SK-N-SH (cell line): ENCODE measurements around the gene DEPDC5. TPM values are rescaled to one million over a fixed set of nuclear protein-coding genes. Genes with fewer than 3 reads are reported as not detected.

Experiments
- CTCF ChIA-PET: fragments of 300-600, 350-600 bp; formaldehyde crosslinking; extraction: SDS; loops from one replicate; lab custom pipeline; 2021; lab: Yijun Ruan, JAX
- POLR2A ChIA-PET: fragments of 350-600 bp; sonication (Branson Sonifier 250); formaldehyde crosslinking; extraction: SDS; loops from one replicate; lab custom pipeline; 2020; ENCODE audit warnings: antibody characterized with exemption, inconsistent platforms; lab: Yijun Ruan, JAX
- DNase-seq: peaks from one replicate; pipeline ENCODE4 v3.0.0; 2012
- H2AFZ ChIP-seq: fragments of 200-600 bp; sonication (generic); 2 replicates; pipeline ENCODE4 v1.8.1; 2016; ENCODE audit warnings: antibody characterized with exemption, mild to moderate bottlenecking, low read depth
- H3F3A ChIP-seq: fragments of 200-600 bp; sonication (generic); replicated peaks from 2 replicates; pipeline ENCODE3; 2016; ENCODE audit warnings: antibody characterized with exemption, mild to moderate bottlenecking; ENCODE audit not compliant: insufficient read depth
- H3K27ac ChIP-seq, 2 experiments: fragments of 200-500 bp in 1 of 2; fragments of 200-600 bp in 1 of 2; sonication (Bioruptor generic) in 1 of 2; sonication (generic), shearing (Covaris generic) in 1 of 2; 2 replicates each; pipeline versions ENCODE4 v1.5.1 to v1.6.1; 2014 to 2016; ENCODE audit warnings: low read depth in 2 of 2, inconsistent platforms in 1 of 2, low read length in 1 of 2, mild to moderate bottlenecking in 1 of 2, mixed read lengths in 1 of 2
- H3K27me3 ChIP-seq: fragments of 200-600 bp; sonication (generic), shearing (Covaris generic); 2 replicates; pipeline ENCODE4 v1.6.1; 2016; ENCODE audit warnings: mixed run types; ENCODE audit not compliant: insufficient read depth
- H3K36me3 ChIP-seq, 2 experiments: fragments of 200-500 bp in 1 of 2; fragments of 200-600 bp in 1 of 2; sonication (Bioruptor generic) in 1 of 2; sonication (generic) in 1 of 2; replicated peaks in 1 of 2; 2 replicates each; pipeline versions ENCODE3 to v1.5.1; 2014 to 2016; ENCODE audit warnings: low read length in 1 of 2, mild to moderate bottlenecking in 1 of 2; ENCODE audit not compliant: insufficient read depth in 2 of 2, control insufficient read depth in 1 of 2
- H3K4me1 ChIP-seq, 2 experiments: fragments of 200-500 bp in 1 of 2; fragments of 200-600 bp in 1 of 2; sonication (Bioruptor generic) in 1 of 2; sonication (generic), shearing (Covaris generic) in 1 of 2; 2 replicates each; pipeline versions ENCODE4 v1.5.1 to v1.6.1; 2014 to 2016; ENCODE audit warnings: low read depth in 1 of 2, low read length in 1 of 2, mixed run types in 1 of 2; ENCODE audit not compliant: insufficient read depth in 2 of 2, control insufficient read depth in 1 of 2
- H3K4me2 ChIP-seq: fragments of 200-600 bp; sonication (generic), shearing (Covaris generic); 2 replicates; pipeline ENCODE4 v1.6.1; 2017; ENCODE audit warnings: mixed run types
- H3K4me3 ChIP-seq, 2 experiments: fragments of 200-500 bp in 1 of 2; fragments of 200-600 bp in 1 of 2; sonication (Bioruptor generic) in 1 of 2; sonication (generic), shearing (Covaris generic) in 1 of 2; 2 replicates each; pipeline versions ENCODE4 v1.5.1 to v1.8.1; 2014 to 2016; ENCODE audit warnings: low read depth in 2 of 2, inconsistent platforms in 1 of 2, low read length in 1 of 2, mild to moderate bottlenecking in 1 of 2, mixed read lengths in 1 of 2, moderate library complexity in 1 of 2
- H3K79me2 ChIP-seq: fragments of 200-600 bp; sonication (generic); 2 replicates; pipeline ENCODE4 v1.8.1; 2017; ENCODE audit warnings: mild to moderate bottlenecking; ENCODE audit not compliant: insufficient read depth
- H3K9ac ChIP-seq: fragments of 200-600 bp; sonication (generic); 2 replicates; pipeline ENCODE4 v1.6.1; 2017; ENCODE audit warnings: mixed run types
- H3K9me2 ChIP-seq: fragments of 200-600 bp; sonication (generic); 2 replicates; pipeline ENCODE4 v1.6.1; 2017; ENCODE audit warnings: mixed run types
- H3K9me3 ChIP-seq: fragments of 200-600 bp; sonication (generic); 2 replicates; pipeline ENCODE4 v1.6.1; 2017; ENCODE audit warnings: mixed run types, mild to moderate bottlenecking, moderate library complexity
- H4K20me1 ChIP-seq: fragments of 200-600 bp; sonication (generic); 2 replicates; pipeline ENCODE4 v1.6.1; 2017; ENCODE audit warnings: mild to moderate bottlenecking, mixed run types; ENCODE audit not compliant: insufficient read depth
- CTCF ChIP-seq: fragments of 200-600 bp; sonication (generic); IDR thresholded peaks from 2 replicates; pipeline ENCODE4 v1.6.1; 2017; ENCODE audit warnings: antibody characterized with exemption, mild to moderate bottlenecking, moderate library complexity
- ELF1 ChIP-seq: IDR thresholded peaks from 2 replicates; pipeline ENCODE4 v1.4.0; 2012
- EZH2phosphoT487 ChIP-seq: fragments of 200-600 bp; sonication (generic); IDR thresholded peaks from 2 replicates; pipeline ENCODE4 v1.6.1; 2017; ENCODE audit warnings: low read depth, mixed run types, mild to moderate bottlenecking, antibody characterized with exemption, moderate library complexity, borderline replicate concordance
- FOXM1 ChIP-seq: IDR thresholded peaks from 2 replicates; pipeline ENCODE4 v1.4.0; 2012; ENCODE audit warnings: low read depth, mild to moderate bottlenecking
- GABPA ChIP-seq: IDR thresholded peaks from 2 replicates; pipeline ENCODE4 v1.4.0; 2012; ENCODE audit warnings: low read depth, mild to moderate bottlenecking
- GATA2 ChIP-seq: sonication (generic); formaldehyde crosslinking; IDR thresholded peaks from 2 replicates; pipeline ENCODE4 v1.5.0; 2020; ENCODE audit warnings: mild to moderate bottlenecking, missing genetic modification reagents
- IRF3 ChIP-seq: fragments of 150-350 bp; IDR thresholded peaks from 2 replicates; pipeline ENCODE4 v1.6.1; 2016; ENCODE audit warnings: mild to moderate bottlenecking, low read depth, low read length
- MAX ChIP-seq: IDR thresholded peaks from 2 replicates; pipeline ENCODE4 v1.4.0; 2012; ENCODE audit warnings: low read depth
- MEF2A ChIP-seq: IDR thresholded peaks from 2 replicates; pipeline ENCODE4 v1.4.0; 2012; ENCODE audit warnings: low read depth, borderline replicate concordance
- MXI1 ChIP-seq: IDR thresholded peaks from 2 replicates; pipeline ENCODE4 v1.6.1; 2012; ENCODE audit warnings: mild to moderate bottlenecking, low read depth, low read length, improper control_type of control experiment
- NFIC ChIP-seq: IDR thresholded peaks from 2 replicates; pipeline ENCODE4 v1.4.0; 2012; ENCODE audit warnings: borderline replicate concordance
- PBX3 ChIP-seq: IDR thresholded peaks from 2 replicates; pipeline ENCODE4; 2012
- RAD21 ChIP-seq: IDR thresholded peaks from 2 replicates; pipeline ENCODE4 v1.6.1; 2012; ENCODE audit warnings: mild to moderate bottlenecking, low read length
- RFX5 ChIP-seq: IDR thresholded peaks from 2 replicates; pipeline ENCODE4 v1.6.1; 2012; ENCODE audit warnings: mild to moderate bottlenecking, improper control_type of control experiment, low read length
- SIN3A ChIP-seq: IDR thresholded peaks from 2 replicates; pipeline ENCODE4 v1.6.1; 2012; ENCODE audit warnings: low read depth, mild to moderate bottlenecking, low read length, moderate library complexity, borderline replicate concordance
- SMC3 ChIP-seq: IDR thresholded peaks from 2 replicates; pipeline ENCODE4 v1.6.1; 2012; ENCODE audit warnings: low read depth, low read length, improper control_type of control experiment
- TAF1 ChIP-seq: IDR thresholded peaks from 2 replicates; pipeline ENCODE4 v1.6.1; 2012; ENCODE audit warnings: low read depth, mild to moderate bottlenecking, low read length, moderate library complexity, borderline replicate concordance
- TCF12 ChIP-seq: IDR thresholded peaks from 2 replicates; pipeline ENCODE4 v1.4.0; 2012
- TEAD4 ChIP-seq: IDR thresholded peaks from 2 replicates; pipeline ENCODE4 v1.4.0; 2012; ENCODE audit warnings: mild to moderate bottlenecking, borderline replicate concordance; ENCODE audit not compliant: insufficient read depth
- USF1 ChIP-seq: IDR thresholded peaks from 2 replicates; pipeline ENCODE4 v1.4.0; 2012; ENCODE audit warnings: low read depth, borderline replicate concordance
- USF2 ChIP-seq: fragments of 150-350 bp; IDR thresholded peaks from 2 replicates; pipeline ENCODE4 v1.6.1; 2017; ENCODE audit warnings: antibody characterized with exemption, low read length, low read depth, borderline replicate concordance
- YY1 ChIP-seq: IDR thresholded peaks from 2 replicates; pipeline ENCODE4 v1.4.0; 2012; ENCODE audit warnings: low read depth, mild to moderate bottlenecking
- ZBTB33 ChIP-seq: IDR thresholded peaks from 2 replicates; pipeline ENCODE4 v1.4.0; 2012; ENCODE audit warnings: low read depth, borderline replicate concordance
- WGBS: methylation state at CpG from one replicate; pipeline ENCODE4 v1.1.6; 2017; ENCODE audit warnings: low lambda C conversion rate; 5-methylcytosine and 5-hydroxymethylcytosine counted together
- polyA plus RNA-seq, 3 experiments: library from polyadenylated mRNA; depleted of rRNA; stranded (reverse); fragments of >200 nt; gene quantifications; 2 replicates each; pipeline ENCODE4 v1.2.3, GENCODE V29; 2012

Gene DEPDC5
- polyA plus RNA-seq, 1 of the 3 experiments (the other 2 are of a cell fraction) = 7.8 TPM

- H3K4me1 ChIP-seq = peaks cover 4 to 13% of the 10 kb centered on the region in 2 experiments
- no peaks in the 10 kb centered on the region for H3K9me2 ChIP-seq
- DNase-seq = peak; percentile 47
- H3K4me2 ChIP-seq = peak overlapping the region; percentile 68
- peaks cover 9 to 10% of the 10 kb centered on the region in 2 experiments for H3K36me3 ChIP-seq
- H3K79me2 ChIP-seq = no peaks in the 10 kb centered on the region
- peak overlapping the region; percentile 57 for H2AFZ ChIP-seq
- POLR2A ChIA-PET = no interaction called here
- peak overlapping the region; percentile 67 for H3K9ac ChIP-seq
- H3K27me3 ChIP-seq = no peaks in the 10 kb centered on the region
- peaks cover 23% of the 10 kb centered on the region for H3F3A ChIP-seq
- H3K4me3 ChIP-seq = peak overlapping the region in 1 of 2 experiments; percentile 41; a peak in 1 of 4 replicates
- peak overlapping the region; percentile 74 to 99 for H3K27ac ChIP-seq
- CTCF ChIA-PET = interaction anchor here (1.5 to 1.6 kb wide), 2 partner anchors 17 to 44 kb away, joined by 3 to 5 read pairs; no protein-coding TSS in a partner anchor
- 0% methylated on average over 1 of the region's 1 CpG for WGBS
- no peaks in the 10 kb centered on the region for H3K9me3 ChIP-seq
- no peaks in the 10 kb centered on the region for H4K20me1 ChIP-seq
- peak; percentile 98 for TF ChIP-seq TCF12
- no peak for TF ChIP-seq IRF3
- TF ChIP-seq TEAD4 = peak; percentile 83
- no peak; the same call in 1 of the 2 replicates for TF ChIP-seq CTCF
- no peak for TF ChIP-seq EZH2phosphoT487
- TF ChIP-seq NFIC = peak; percentile 68; the same call in 1 of the 2 replicates
- peak; percentile 69; the same call in 1 of the 2 replicates for TF ChIP-seq ZBTB33
- 0 out of 2 replicates have a peak, but pooled peaks have one; percentile 15 for TF ChIP-seq GATA2 (CRISPR knock-in tag)
- TF ChIP-seq SIN3A = peak; percentile 59; the same call in 1 of the 2 replicates
- no peak for TF ChIP-seq MXI1
- 0 out of 2 replicates have a peak, but pooled peaks have one; percentile 12 for TF ChIP-seq RAD21
- peak; percentile 70; the same call in 1 of the 2 replicates for TF ChIP-seq MAX
- no peak for TF ChIP-seq USF2
- no peak for TF ChIP-seq SMC3
- no peak for TF ChIP-seq FOXM1
- no peak for TF ChIP-seq RFX5
- peak; percentile 81 for TF ChIP-seq PBX3
- TF ChIP-seq ELF1 = no peak
- no peak for TF ChIP-seq USF1
- peak; percentile 65; the same call in 1 of the 2 replicates for TF ChIP-seq MEF2A
- peak; percentile 20; the same call in 1 of the 2 replicates for TF ChIP-seq GABPA
- TF ChIP-seq TAF1 = peak; percentile 34; the same call in 1 of the 2 replicates
- peak; percentile 51; the same call in 1 of the 2 replicates for TF ChIP-seq YY1
Measured at GRCh38 chr22:31829505-31829904, 75.7 kb downstream of the DEPDC5 start.
